ENCODE data around the gene SUSD6. TPM values are rescaled to one million over a fixed set of nuclear protein-coding genes. Genes with fewer than 3 reads are reported as not detected.

Gene SUSD6, protein sequence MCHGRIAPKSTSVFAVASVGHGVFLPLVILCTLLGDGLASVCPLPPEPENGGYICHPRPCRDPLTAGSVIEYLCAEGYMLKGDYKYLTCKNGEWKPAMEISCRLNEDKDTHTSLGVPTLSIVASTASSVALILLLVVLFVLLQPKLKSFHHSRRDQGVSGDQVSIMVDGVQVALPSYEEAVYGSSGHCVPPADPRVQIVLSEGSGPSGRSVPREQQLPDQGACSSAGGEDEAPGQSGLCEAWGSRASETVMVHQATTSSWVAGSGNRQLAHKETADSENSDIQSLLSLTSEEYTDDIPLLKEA
- polyA plus RNA-seq = 14.3 TPM

DNA sequence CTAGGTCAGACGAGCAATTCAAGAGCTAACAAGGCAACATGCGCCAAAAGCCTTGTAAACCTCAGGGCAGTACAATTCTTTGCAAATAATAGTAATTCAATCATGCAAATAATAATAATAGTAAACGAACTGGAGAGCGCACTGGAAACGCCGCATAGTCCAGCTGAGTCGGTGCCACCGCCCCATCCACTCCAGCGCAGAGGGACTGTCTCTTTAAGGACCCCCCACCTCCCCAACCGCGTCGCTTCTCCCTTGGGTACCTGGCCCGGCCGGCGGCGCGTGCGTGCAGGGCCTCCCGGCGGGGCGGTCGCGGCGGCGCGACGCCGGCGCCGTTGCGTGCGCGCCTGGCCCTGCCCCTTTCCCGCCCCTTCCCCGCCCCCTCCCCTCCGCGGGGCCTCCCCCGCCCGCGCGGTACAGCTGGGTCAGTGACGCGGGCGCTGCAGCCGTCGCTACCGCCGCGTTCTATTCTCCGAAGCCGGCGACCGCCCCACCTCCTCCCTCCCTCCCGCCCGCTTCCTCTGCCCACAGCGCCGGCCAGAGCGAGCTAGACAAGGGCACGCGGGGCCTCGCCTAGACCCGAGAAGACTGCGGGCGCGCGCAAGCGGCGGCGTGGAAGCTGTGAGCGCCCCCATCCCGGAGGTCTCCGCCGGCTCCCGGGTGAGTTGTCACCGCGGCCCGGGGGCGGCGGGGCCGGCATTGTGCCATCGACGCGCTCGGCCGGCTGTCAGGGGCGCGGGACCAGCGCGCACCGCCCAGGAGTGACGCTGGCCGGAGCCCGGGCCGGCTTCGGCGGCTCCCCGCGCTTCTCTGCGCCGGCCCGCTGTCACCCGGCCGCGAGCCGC lies at the start of gene SUSD6:
TSS of gene SUSD6 (plus strand) at position 425 of the 842 bp plus-strand sequence. CDS start 46,997 bp downstream, outside the sequence.
- peaks cover 1% of the 10 kb centered on the region for H3K36me3 Mint-ChIP-seq
- no peaks in the 10 kb centered on the region for H3K9me3 Mint-ChIP-seq
- peak within 1 kb of the TSS; percentile 86 to 99 (median 96) for H3K4me3 Mint-ChIP-seq
- no peaks in the 10 kb centered on the region for H3K27me3 Mint-ChIP-seq
- peak within 1 kb of the TSS; percentile 89 to 97 (median 90) for H3K27ac Mint-ChIP-seq
- H3K4me1 Mint-ChIP-seq = peaks cover 29 to 46% (median 44%) of the 10 kb centered on the region in 3 donors

DNA sequence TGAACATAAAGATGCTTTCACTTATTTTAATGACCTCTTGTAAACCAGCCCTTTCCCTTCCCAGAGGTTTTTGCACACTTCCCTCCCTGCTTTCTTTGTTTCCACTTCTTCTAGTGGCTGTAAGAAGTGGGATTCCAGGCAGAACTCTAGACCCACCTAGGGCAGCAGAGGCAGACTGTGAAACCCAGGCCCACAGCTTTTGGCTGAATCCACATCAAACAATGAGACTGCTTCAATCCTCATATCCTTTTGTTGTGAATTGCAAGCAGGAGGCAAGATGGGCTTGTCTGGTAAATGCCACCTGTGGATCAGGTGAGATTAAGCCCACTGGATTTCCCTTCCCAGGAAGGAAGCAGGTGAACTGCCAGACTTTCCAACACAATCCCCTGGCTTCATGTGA lies 49.5 kb upstream of the SUSD6 start:
- Mint-ChIP-seq H3K4me3 (no peak overlapping the region), H3K27me3 (peaks cover 13% of the 10 kb centered on the region), H3K9me3 (no peaks in the 10 kb centered on the region), H3K36me3 (no peaks in the 10 kb centered on the region), H3K27ac (no peak overlapping the region), H3K4me1 (no peaks in the 10 kb centered on the region)

GRCh38 chr14:69567563-69567962 lies 43.8 kb upstream of the SUSD6 start:
- H3K4me3 Mint-ChIP-seq = no peak overlapping the region

DNA sequence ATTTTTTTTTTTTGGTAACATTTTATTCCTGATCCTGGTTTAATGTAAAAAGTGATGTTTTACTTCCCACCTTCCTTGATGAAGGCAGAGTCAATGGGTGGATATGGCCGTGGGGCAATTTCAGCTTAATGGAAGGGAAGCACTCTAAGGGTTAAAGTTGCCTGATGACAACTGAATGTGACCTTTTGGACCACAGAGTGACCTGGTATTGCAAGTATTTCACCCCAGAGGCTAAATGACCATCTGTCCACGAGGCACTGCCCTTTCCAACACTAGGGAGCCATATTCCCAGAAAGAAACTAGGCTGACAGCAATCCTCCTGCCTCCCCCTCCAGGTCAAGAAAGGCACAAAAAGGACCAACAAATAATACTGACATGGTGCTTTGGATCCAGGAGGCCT lies 41.5 kb upstream of the SUSD6 start:
- Mint-ChIP-seq H3K27me3 (peaks cover 43% of the 10 kb centered on the region), H3K4me3 (no peak overlapping the region), H3K36me3 (peaks cover 2% of the 10 kb centered on the region), H3K27ac (peak overlapping the region in 1 of 3 donors; percentile 19), H3K9me3 (no peaks in the 10 kb centered on the region), H3K4me1 (peaks cover 5 to 8% (median 6%) of the 10 kb centered on the region in 3 donors)

More at GRCh38 chr14:69567563-69567962, 43.8 kb upstream of the SUSD6 start:
- Mint-ChIP-seq H3K4me1 (no peaks in the 10 kb centered on the region), H3K9me3 (no peaks in the 10 kb centered on the region), H3K27me3 (peaks cover 34% of the 10 kb centered on the region), H3K36me3 (no peaks in the 10 kb centered on the region), H3K27ac (no peak overlapping the region)

- Mint-ChIP-seq H3K4me1 (peaks cover 6 to 8% (median 6%) of the 10 kb centered on the region in 3 donors), H3K27ac (no peak overlapping the region), H3K36me3 (peaks cover 2% of the 10 kb centered on the region), H3K27me3 (peaks cover 49% of the 10 kb centered on the region), H3K9me3 (no peaks in the 10 kb centered on the region), H3K4me3 (peak overlapping the region in 1 of 4 donors; percentile 41)
Observed at GRCh38 chr14:69570836-69571330, 40.5 kb upstream of the SUSD6 start.

- Mint-ChIP-seq H3K9me3 (no peaks in the 10 kb centered on the region), H3K4me3 (peak overlapping the region in 1 of 4 donors; percentile 25), H3K27me3 (peaks cover 54% of the 10 kb centered on the region)
Observed at GRCh38 chr14:69571449-69572029, 39.9 kb upstream of the SUSD6 start.

GRCh38 chr14:69572030-69572840 lies 39.2 kb upstream of the SUSD6 start:
- Mint-ChIP-seq H3K27ac (no peak overlapping the region), H3K9me3 (no peaks in the 10 kb centered on the region), H3K36me3 (peaks cover 2% of the 10 kb centered on the region), H3K4me3 (peak overlapping the region in 3 of 4 donors; percentile 25 to 79 (median 37)), H3K27me3 (peaks cover 54% of the 10 kb centered on the region), H3K4me1 (peaks cover 6 to 8% (median 6%) of the 10 kb centered on the region in 3 donors)

More at GRCh38 chr14:69571449-69572029, 39.9 kb upstream of the SUSD6 start:
- peaks cover 2% of the 10 kb centered on the region for H3K36me3 Mint-ChIP-seq
- H3K27ac Mint-ChIP-seq = no peak overlapping the region
- H3K4me1 Mint-ChIP-seq = peaks cover 6 to 8% (median 6%) of the 10 kb centered on the region in 3 donors

DNA sequence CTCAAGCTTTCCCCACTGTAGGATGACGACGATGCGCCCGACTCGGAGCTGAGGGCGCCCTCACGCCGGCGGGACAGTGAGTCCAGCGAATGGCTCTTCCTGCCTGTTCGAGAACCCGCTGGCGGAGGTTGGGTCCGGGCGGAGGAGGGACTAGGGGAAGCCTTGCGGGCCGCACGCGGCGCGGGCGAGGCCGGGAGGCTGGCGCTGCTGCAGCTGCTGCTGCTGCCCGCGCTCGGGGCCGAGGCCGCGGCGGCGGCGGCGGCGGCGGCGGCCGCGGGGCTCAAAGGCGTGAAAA lies 38.6 kb upstream of the SUSD6 start:
- Mint-ChIP-seq H3K27ac (no peak overlapping the region), H3K4me3 (peak overlapping the region in 2 of 4 donors; percentile 25 to 79), H3K27me3 (peaks cover 49% of the 10 kb centered on the region), H3K4me1 (peaks cover 6 to 8% (median 6%) of the 10 kb centered on the region in 3 donors), H3K9me3 (no peaks in the 10 kb centered on the region), H3K36me3 (peaks cover 2% of the 10 kb centered on the region)

DNA sequence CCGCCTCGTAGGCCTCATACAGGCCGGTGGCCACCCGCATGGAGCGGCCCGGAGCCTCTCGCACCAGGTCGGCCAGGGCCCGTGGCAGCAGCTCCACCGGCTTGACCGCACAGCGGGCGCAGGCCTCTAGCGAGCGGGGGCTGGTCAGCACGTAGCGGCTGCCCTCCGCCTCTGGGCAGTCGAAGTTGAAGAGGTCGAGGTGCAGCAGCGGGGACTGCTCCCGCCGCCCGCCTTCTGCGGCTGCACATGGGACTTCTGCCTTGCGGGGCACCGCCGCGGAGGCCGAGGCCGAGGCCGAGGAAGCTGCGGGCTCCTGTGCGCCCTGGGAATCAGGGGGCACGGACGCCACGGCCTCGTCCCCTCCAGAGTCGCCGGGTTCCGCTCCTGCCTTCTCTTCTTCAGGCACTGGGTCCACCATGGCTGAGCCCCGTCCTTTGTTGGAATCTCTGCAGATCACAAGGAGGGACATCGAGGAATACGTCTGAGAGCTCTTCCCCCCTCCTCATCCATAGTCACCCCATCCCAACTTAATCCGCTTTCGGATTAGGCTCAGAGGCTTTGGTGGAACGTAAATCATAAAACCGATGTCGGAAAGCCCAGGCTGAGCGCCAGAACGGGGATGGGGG lies 38.1 kb upstream of the SUSD6 start:
- peak overlapping the region; percentile 49 to 98 (median 62) for H3K4me3 Mint-ChIP-seq
- peaks cover 6 to 8% (median 6%) of the 10 kb centered on the region in 3 donors for H3K4me1 Mint-ChIP-seq
- peaks cover 2% of the 10 kb centered on the region for H3K36me3 Mint-ChIP-seq
- H3K9me3 Mint-ChIP-seq = no peaks in the 10 kb centered on the region
- H3K27ac Mint-ChIP-seq = peak overlapping the region in 1 of 3 donors; percentile 39
- H3K27me3 Mint-ChIP-seq = peaks cover 46% of the 10 kb centered on the region

DNA sequence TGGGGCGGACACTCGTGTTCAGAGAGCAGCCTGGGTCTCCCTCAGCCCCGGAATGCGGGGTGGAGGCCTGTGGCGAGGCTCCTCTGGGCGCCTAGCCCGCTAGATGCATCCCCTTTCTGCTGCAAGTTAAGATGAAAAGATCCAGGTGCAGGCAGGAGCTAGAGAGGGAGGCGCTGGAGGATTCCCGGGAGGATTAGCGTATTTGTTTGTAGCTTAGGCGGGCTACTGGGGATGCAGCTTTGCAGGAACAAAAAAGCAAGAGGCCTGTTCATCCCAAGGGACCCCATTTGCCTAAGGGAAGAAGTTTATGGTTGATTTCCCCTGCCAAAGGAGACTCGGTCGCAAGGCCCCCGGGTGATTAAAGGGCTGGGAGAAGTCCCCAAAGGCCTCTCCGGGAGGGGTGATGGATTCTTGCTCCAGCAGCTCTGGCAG lies 37.5 kb upstream of the SUSD6 start:
- H3K27me3 Mint-ChIP-seq = peaks cover 41% of the 10 kb centered on the region

DNA sequence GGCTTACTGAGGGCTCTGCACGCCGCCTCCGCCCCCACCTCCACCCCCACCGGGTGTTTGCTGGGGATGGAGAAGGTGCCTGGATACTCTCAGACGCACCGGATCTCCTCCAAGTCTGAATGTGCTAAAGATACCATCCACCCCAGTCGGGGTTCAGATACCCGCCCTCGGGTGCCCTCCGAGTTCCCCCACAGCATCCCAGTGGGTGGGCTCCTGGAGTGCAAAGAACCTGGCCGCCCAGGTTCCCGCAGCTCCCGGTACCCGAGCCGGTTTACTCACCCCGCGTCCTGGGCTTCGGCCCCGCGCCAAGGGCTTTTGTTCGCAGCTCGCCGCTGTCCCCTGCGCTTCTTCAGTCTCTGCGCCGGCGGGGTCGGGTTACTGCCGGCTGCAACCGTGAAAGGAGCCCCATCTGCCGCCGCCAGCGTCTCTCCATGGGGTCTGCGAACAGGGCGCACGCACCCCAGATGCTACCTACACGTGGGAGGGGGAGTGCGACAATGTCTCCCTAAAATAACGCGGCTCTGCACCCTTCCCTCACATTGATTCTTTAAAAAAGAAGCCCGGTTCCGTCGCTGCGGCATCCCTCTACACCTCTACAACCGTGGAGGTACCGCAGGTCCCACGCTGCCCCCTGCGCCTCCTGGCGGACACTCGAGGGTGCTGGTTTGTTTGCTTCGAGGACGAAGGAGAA lies 37.0 kb upstream of the SUSD6 start, which contains the start of gene CCDC177:
TSS of gene CCDC177 (minus strand) at position 609 of the 691 bp plus-strand sequence. CDS start 1,249 bp downstream, outside the sequence.
- peaks cover 6 to 8% (median 6%) of the 10 kb centered on the region in 3 donors for H3K4me1 Mint-ChIP-seq
- no peaks in the 10 kb centered on the region for H3K9me3 Mint-ChIP-seq
- peaks cover 39% of the 10 kb centered on the region for H3K27me3 Mint-ChIP-seq
- peak within 1 kb of the TSS; percentile 74 to 98 (median 82) for H3K4me3 Mint-ChIP-seq
- H3K27ac Mint-ChIP-seq = peak within 1 kb of the TSS in 1 of 3 donors; percentile 39
- H3K36me3 Mint-ChIP-seq = peaks cover 2% of the 10 kb centered on the region

More for the DNA sequence above, 37.5 kb upstream of the SUSD6 start:
- Mint-ChIP-seq H3K4me1 (peaks cover 6 to 8% (median 6%) of the 10 kb centered on the region in 3 donors), H3K9me3 (no peaks in the 10 kb centered on the region), H3K4me3 (peak overlapping the region; percentile 50 to 98 (median 78)), H3K27ac (peak overlapping the region in 1 of 3 donors; percentile 39), H3K36me3 (peaks cover 2% of the 10 kb centered on the region)

GRCh38 chr14:69574954-69575295 lies 36.5 kb upstream of the SUSD6 start:
- Mint-ChIP-seq H3K27me3 (peaks cover 37% of the 10 kb centered on the region), H3K36me3 (peaks cover 2% of the 10 kb centered on the region), H3K4me3 (peak overlapping the region; percentile 74 to 98 (median 82)), H3K27ac (no peak overlapping the region), H3K4me1 (peaks cover 6 to 8% (median 6%) of the 10 kb centered on the region in 3 donors), H3K9me3 (no peaks in the 10 kb centered on the region)

- Mint-ChIP-seq H3K36me3 (peaks cover 2% of the 10 kb centered on the region), H3K4me3 (no peak overlapping the region), H3K27me3 (peaks cover 15% of the 10 kb centered on the region), H3K9me3 (no peaks in the 10 kb centered on the region), H3K27ac (no peak overlapping the region), H3K4me1 (peaks cover 9 to 11% (median 10%) of the 10 kb centered on the region in 3 donors)
Observed at GRCh38 chr14:69579476-69579875, 31.9 kb upstream of the SUSD6 start.

Data from IgD-negative memory B cell (primary cell).